PFSK-1 (cell line): ENCODE measurements around the gene SCRN2.

ENCODE experiments used
- POLR2AphosphoS5 ChIP-seq: IDR thresholded peaks from 2 replicates; pipeline ENCODE4 v1.6.1; 2012; ENCODE audit warnings: low read depth, mild to moderate bottlenecking, control low read depth, low read length, moderate library complexity
- SIN3A ChIP-seq: IDR thresholded peaks from 2 replicates; pipeline ENCODE4 v1.6.1; 2012; ENCODE audit warnings: mild to moderate bottlenecking, low read length, moderate library complexity, borderline replicate concordance; ENCODE audit not compliant: insufficient read depth

- TF ChIP-seq SIN3A, result no peak
- no peak for TF ChIP-seq POLR2AphosphoS5
Observed at GRCh38 chr17:47837401-47838039, 3.6 kb downstream of the SCRN2 start.
